Neural cell (in vitro differentiated cells): Measurements from ENCODE around the gene NUDCD3.

ENCODE experiments used
- POLR2AphosphoS5 ChIP-seq: IDR thresholded peaks from 2 replicates; pipeline ENCODE4 v1.6.1; 2012
- SMC3 ChIP-seq: fragments of 450-650 bp; conservative IDR thresholded peaks from 2 replicates; pipeline ENCODE4 v1.6.1; 2014; ENCODE audit warnings: antibody characterized with exemption, mild to moderate bottlenecking, moderate library complexity; ENCODE audit not compliant: poor library complexity

- TF ChIP-seq POLR2AphosphoS5 = no peak
- TF ChIP-seq SMC3 = no peak
These were observed 79.2 kb downstream of the NUDCD3 start for GRCh38 chr7:44411306-44411705.
